GM18520 (cell line): ENCODE results near the gene TSC2.

Experiments
- ATAC-seq: cut with Tn5 transposase; IDR thresholded peaks from one replicate; pipeline ENCODE4 v1.9.1; 2021; ENCODE audit not compliant: unreplicated experiment

TSC2 gene

GRCh38 chr16:2066139-2066538, 18.4 kb downstream of the TSC2 start:
- ATAC-seq = no peak

GRCh38 chr16:2070576-2071453, 23.0 kb downstream of the TSC2 start:
- ATAC-seq = no peak

GRCh38 chr16:2071454-2072202, 23.8 kb downstream of the TSC2 start:
- ATAC-seq = no peak

GRCh38 chr16:2072926-2073325, 25.1 kb downstream of the TSC2 start:
- no peak for ATAC-seq

DNA sequence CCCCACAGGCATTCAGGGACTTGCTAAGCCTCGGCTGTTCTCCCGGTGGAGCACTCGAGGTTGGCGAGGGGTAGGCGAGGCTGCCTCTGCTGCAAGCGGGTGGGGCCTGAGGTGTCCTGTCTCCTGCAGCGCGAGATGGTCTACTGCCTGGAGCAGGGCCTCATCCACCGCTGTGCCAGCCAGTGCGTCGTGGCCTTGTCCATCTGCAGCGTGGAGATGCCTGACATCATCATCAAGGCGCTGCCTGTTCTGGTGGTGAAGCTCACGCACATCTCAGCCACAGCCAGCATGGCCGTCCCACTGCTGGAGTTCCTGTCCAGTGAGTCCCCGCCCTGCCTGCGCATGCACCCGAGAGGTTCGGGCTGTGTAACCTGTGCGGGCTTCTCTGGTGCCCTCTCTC, 26.3 kb downstream of the TSC2 start:
- ATAC-seq = no peak

GRCh38 chr16:2075631-2076030, 27.8 kb downstream of the TSC2 start:
- no peak for ATAC-seq

DNA sequence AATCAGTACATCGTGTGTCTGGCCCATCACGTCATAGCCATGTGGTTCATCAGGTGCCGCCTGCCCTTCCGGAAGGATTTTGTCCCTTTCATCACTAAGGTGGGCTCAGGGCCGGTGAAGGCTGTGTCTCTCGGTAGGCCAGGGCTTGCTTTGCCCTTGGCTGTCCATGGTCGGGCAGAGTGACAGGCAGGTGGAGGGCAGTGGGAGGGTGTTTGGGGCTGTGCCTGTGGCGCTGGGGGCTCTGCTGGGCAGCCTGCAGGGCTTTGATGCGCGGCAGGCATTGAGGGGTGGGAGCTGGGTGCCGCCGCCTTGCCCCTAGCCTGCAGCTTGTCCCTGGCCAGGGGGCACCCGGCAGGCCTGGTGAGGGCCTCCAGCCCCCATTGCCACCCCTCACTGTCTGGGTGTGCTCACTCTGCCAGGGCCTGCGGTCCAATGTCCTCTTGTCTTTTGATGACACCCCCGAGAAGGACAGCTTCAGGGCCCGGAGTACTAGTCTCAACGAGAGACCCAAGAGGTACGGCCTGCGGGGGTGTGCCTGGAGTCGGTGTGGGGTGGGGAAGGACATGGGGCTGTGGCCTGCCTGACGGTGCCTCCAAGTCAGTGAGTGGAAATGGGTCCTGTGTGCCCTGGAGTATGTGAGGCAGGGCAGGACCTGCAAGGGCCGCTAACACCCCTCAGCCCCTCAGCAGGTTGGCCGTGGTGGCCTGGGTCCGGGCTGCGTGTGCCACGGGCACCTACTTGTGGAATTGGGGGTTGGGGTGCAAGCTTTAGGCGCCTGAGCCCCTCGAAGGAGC, 28.5 kb downstream of the TSC2 start:
- ATAC-seq = no peak

DNA sequence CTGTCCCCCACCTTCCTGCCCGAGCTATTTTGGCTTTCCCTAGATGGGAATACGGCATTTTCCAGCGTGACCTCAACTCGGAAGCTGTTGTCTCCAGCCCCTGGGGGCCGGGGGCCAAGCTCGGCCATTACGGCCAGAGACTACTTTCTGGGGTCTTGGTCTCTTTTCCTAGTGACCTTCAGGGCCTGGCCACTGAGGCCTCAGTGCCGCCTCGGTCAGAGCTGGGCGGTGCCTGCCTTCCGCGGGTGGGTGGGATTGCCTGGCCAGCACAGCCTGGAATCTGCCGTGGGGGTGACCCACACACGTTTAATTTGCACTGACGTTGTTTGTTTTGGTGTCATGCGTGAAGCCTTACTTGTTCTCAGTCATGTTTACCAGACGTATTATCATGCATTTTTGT, 29.2 kb downstream of the TSC2 start:
- no peak for ATAC-seq

- no peak for ATAC-seq
These were observed 29.9 kb downstream of the TSC2 start for GRCh38 chr16:2077696-2078095.

GRCh38 chr16:2078096-2078495, 30.3 kb downstream of the TSC2 start:
- ATAC-seq = no peak

- ATAC-seq = no peak
These were observed 30.9 kb downstream of the TSC2 start for GRCh38 chr16:2078691-2079090.

- ATAC-seq = no peak
These were observed 31.6 kb downstream of the TSC2 start for GRCh38 chr16:2079311-2079800.

- no peak for ATAC-seq
These were observed 32.2 kb downstream of the TSC2 start for GRCh38 chr16:2079991-2080390.

GRCh38 chr16:2081201-2082084, 33.7 kb downstream of the TSC2 start:
- ATAC-seq = no peak

- ATAC-seq = no peak
These were observed 34.6 kb downstream of the TSC2 start for GRCh38 chr16:2082171-2082982.

GRCh38 chr16:2082983-2083364, 35.2 kb downstream of the TSC2 start:
- no peak for ATAC-seq

DNA sequence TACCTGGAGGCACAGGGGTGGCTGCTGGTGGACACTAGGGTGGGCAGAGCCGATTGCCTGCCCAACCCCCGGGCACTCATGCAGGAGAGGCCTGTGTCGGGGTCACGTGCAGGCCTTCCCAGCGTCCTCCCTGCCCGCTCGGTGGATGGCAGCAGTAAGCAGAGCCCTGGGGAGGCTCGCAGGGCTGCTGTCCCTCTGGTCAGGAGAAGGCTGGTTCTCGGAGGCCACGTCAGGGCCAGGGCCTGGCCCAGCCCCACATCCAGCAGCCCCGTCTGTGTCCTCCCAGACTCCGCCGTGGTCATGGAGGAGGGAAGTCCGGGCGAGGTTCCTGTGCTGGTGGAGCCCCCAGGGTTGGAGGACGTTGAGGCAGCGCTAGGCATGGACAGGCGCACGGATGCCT, 35.6 kb downstream of the TSC2 start:
- no peak for ATAC-seq

GRCh38 chr16:2083876-2084780, 36.3 kb downstream of the TSC2 start:
- no peak for ATAC-seq
